ENCODE results near the gene FAM221B. TPM values are rescaled to one million over a fixed set of nuclear protein-coding genes. Genes with fewer than 3 reads are reported as not detected.

Gene FAM221B
- total RNA-seq, 4 donors from 2014 or later = not detected

DNA sequence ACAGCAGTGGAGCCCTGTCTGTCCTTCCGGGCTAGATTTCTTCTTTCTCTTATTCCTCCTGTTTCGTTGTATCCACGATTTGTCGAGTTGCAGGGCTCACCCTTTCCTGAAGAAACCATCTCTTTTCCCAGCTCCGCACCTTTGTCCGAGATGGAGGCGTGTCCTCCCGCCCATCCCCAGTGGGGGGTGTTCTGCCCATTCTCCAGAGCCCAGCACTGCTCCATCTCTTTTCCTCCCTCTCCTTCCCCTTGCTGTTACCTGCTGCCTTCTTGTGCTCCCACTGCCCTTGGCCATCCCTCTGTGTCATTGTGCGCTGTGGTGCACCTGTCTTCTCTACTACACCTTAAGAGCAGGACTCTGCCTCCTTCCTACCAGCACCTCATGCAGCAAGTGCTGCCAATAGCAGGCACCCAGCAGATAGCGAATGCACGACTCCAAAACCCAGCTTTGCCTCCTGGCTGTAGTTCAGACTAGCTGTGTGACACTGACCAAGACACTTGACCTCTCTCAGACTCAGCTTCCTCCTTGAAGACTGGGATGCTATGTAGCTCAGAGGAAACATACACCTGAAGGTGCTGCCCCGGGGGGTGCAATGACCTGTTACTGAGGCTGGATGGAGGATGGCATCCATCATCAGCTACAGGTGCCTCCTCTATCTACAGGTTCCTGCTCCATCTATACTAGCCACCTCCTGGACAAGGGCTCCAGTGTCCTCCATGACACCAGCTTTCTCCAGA lies 32.8 kb upstream of the FAM221B start:
- H3K36me3 ChIP-seq = no peaks in the 10 kb centered on the region
- 52 to 64% methylated on average over 11 to 12 of the region's 12 CpGs for WGBS, 2 donors
- TF ChIP-seq, protein P1, sequence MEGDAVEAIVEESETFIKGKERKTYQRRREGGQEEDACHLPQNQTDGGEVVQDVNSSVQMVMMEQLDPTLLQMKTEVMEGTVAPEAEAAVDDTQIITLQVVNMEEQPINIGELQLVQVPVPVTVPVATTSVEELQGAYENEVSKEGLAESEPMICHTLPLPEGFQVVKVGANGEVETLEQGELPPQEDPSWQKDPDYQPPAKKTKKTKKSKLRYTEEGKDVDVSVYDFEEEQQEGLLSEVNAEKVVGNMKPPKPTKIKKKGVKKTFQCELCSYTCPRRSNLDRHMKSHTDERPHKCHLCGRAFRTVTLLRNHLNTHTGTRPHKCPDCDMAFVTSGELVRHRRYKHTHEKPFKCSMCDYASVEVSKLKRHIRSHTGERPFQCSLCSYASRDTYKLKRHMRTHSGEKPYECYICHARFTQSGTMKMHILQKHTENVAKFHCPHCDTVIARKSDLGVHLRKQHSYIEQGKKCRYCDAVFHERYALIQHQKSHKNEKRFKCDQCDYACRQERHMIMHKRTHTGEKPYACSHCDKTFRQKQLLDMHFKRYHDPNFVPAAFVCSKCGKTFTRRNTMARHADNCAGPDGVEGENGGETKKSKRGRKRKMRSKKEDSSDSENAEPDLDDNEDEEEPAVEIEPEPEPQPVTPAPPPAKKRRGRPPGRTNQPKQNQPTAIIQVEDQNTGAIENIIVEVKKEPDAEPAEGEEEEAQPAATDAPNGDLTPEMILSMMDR (IDR thresholded peaks at IDR 0.05) = no peak
- TF ChIP-seq POLR2A (IDR thresholded peaks at IDR 0.05) = no peak
- intact Hi-C loops (cut with DNase I) = no loop called here
- H3K9me3 ChIP-seq = no peaks in the 10 kb centered on the region
- H3K27me3 ChIP-seq = peaks cover 0 to 86% (median 0%) of the 10 kb centered on the region in 4 donors
- DNase-seq = no peak
- no peaks in the 10 kb centered on the region for H3K4me1 ChIP-seq
- H3K27ac ChIP-seq = no peak overlapping the region
- no peak overlapping the region for H3K4me3 ChIP-seq

DNA sequence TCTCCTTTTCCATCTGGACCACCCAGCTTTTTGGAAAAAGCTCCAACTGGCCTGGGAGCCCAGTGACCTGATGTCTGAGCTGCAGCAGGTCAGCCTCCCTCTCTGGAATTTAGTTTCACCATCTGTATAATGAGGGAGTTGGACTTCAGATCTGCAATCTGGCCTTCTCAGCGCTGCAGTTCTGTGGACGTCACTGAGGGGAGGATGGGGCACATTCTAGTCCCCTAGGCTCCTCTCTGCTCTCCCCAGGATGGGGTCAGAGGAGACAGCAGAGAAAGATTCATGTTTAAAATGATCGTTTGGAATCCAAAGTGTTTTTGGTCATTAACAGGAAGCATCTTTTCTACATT lies 31.4 kb upstream of the FAM221B start:
- H3K27ac ChIP-seq = no peak overlapping the region
- TF ChIP-seq, protein P1 (IDR thresholded peaks at IDR 0.05) = no peak
- no peak for TF ChIP-seq POLR2A (IDR thresholded peaks at IDR 0.05)
- no peak overlapping the region for H3K4me3 ChIP-seq
- H3K9me3 ChIP-seq = no peaks in the 10 kb centered on the region
- H3K27me3 ChIP-seq = peaks cover 0 to 89% (median 0%) of the 10 kb centered on the region in 4 donors
- 51 to 57% methylated on average over 3 of the region's 3 CpGs for WGBS, 2 donors
- no peaks in the 10 kb centered on the region for H3K4me1 ChIP-seq
- no peak for DNase-seq
- intact Hi-C loops (cut with DNase I) = no loop called here
- no peaks in the 10 kb centered on the region for H3K36me3 ChIP-seq

DNA sequence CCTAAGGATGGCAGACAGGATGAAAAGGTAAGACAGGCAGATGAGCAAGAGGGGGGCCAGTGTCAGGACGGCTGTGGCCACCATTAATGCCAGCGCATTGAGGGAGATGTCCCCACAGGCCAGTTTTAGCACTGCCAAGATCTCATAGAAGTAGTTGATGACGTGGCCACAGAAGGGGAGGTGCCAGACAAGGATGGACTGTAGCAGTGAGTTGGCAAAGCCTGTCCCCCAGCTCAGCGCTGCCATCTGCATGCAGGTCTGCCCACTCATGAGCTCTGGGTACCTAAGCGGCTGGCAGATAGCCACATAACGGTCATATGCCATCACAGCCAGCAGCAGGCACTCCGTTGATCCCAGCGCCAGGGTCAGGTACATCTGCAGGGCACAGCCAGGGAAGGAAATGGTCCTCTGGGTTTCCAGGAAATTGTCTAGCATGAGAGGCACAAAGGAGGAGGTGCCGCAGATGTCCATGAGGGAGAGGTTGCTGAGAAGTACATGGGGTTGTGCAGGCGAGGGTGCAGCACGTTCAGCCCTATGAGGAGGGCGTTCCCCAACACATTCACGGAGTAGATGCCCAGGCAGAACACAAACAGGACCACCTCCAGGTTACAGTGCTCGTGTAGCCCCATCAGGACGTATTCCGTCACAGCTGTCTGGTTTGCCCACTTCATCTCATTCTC lies 30.9 kb upstream of the FAM221B start:
- H3K27me3 ChIP-seq = peaks cover 0 to 86% (median 0%) of the 10 kb centered on the region in 4 donors
- TF ChIP-seq, protein P1 (IDR thresholded peaks at IDR 0.05) = no peak
- no peak for TF ChIP-seq POLR2A (IDR thresholded peaks at IDR 0.05)
- intact Hi-C loops (cut with DNase I) = no loop called here
- H3K9me3 ChIP-seq = no peaks in the 10 kb centered on the region
- DNase-seq = no peak
- no peaks in the 10 kb centered on the region for H3K4me1 ChIP-seq
- H3K27ac ChIP-seq = no peak overlapping the region
- 52 to 58% methylated on average over 14 to 15 of the region's 16 CpGs for WGBS, 2 donors
- no peak overlapping the region for H3K4me3 ChIP-seq
- H3K36me3 ChIP-seq = no peaks in the 10 kb centered on the region

DNA sequence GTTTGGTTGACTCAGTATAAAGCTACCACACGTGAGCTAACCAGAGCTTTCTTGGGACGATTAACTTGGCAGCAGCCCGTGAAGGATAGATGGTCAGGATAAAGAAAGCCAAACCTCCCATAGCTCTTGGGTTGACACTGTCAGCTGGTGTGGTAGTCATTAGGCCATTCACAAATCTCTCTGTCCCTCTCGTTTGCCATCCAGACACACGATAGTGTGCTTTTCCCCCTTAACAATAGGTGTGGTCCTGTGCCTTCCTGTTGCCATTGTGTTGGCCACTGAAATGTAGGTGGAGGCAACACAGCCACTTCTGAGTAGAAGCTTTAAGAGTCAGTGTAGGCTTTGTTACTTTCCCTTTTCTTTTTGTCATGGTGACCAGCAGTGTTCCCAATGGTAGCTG lies 29.9 kb upstream of the FAM221B start:
- DNase-seq = no peak
- Histone ChIP-seq H3K4me3 (no peak overlapping the region), H3K36me3 (no peaks in the 10 kb centered on the region), H3K27ac (no peak overlapping the region), H3K27me3 (peaks cover 0 to 83% (median 0%) of the 10 kb centered on the region in 4 donors), H3K4me1 (no peaks in the 10 kb centered on the region), H3K9me3 (no peaks in the 10 kb centered on the region)
- intact Hi-C loops (cut with DNase I) = no loop called here
- 69 to 76% methylated on average over 5 of the region's 5 CpGs for WGBS, 2 donors
- no peak for TF ChIP-seq POLR2A (IDR thresholded peaks at IDR 0.05)
- TF ChIP-seq, protein P1 (IDR thresholded peaks at IDR 0.05) = no peak

DNA sequence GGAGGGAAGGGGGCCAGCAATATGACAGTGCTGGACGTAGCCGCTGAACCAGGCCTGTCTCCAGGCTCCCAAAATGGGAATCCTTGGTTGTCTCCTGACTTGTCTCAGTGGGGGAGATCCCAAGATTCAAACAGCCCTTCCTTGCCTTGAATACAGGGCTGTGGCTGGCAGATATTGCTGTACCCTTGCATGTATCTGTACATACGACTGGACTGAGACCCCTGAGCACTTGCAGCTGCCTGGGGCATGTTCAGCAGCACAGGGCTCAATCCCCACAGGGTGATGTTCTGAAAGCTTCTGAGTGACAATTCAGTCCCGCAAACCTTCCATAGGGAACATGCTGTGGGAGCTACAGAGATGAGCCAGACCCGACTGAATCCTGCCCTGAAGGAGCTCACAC lies 28.4 kb upstream of the FAM221B start:
- WGBS, 2 donors = 80 to 82% methylated on average over 4 to 5 of the region's 5 CpGs

More for the DNA sequence above, 28.4 kb upstream of the FAM221B start:
- Histone ChIP-seq H3K4me1 (no peaks in the 10 kb centered on the region), H3K36me3 (peaks cover 0 to 11% (median 0%) of the 10 kb centered on the region in 3 donors), H3K27ac (no peak overlapping the region), H3K4me3 (no peak overlapping the region), H3K27me3 (peaks cover 0 to 83% (median 0%) of the 10 kb centered on the region in 4 donors), H3K9me3 (no peaks in the 10 kb centered on the region)
- no peak for DNase-seq
- TF ChIP-seq POLR2A (IDR thresholded peaks at IDR 0.05) = no peak
- TF ChIP-seq, protein P1 (IDR thresholded peaks at IDR 0.05) = no peak
- intact Hi-C loops (cut with DNase I) = no loop called here
